ENCODE results near the gene DMD.

Gene DMD

DNA sequence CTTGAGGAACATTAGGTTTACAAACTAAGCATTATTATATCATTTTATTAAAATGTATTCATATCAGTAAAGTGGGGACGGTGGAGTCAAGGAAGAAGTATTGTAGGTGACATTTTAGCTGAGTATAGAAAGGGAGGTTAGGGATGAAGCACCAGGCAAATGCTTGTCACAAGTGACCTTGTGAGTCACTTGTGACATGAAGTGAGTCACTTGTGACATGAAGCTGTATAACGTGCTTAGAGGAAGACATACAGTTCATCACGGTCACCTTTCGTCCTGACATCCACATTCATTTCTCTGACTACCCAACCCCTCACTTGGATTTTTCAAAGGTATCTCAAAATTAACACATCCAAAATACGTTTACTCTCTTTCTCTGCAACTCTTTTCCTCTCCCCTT, 1034.8 kb downstream of the DMD start:
- no peak for DNase-seq

DNA sequence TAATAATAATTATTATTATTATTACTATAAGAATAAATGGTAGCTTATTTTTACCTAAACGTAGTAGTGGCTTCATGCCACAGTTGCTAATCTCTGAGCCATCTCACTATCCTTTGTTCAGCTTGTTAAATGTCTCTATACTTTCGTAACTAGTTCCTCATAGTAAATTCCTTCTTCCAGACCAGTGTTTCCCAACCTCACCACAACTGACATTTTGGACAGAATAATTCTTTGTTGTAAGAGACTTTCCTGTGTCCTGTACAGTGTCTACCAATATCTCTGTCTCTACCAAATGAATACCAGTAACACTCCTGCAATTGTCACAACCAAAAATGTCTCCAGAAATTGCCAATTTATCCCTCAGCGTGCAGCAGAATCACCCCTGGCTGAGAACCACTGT, 1040.9 kb downstream of the DMD start:
- DNase-seq, result no peak

GRCh38 chrX:32155044-32155638, 1056.2 kb downstream of the DMD start:
- DNase-seq, result no peak

- DNase-seq, result no peak
These were observed 1057.8 kb downstream of the DMD start for GRCh38 chrX:32153585-32153984.

- no peak for DNase-seq
These were observed 1061.2 kb downstream of the DMD start for GRCh38 chrX:32150141-32150540.

- DNase-seq, result no peak
These were observed 1069.5 kb downstream of the DMD start for GRCh38 chrX:32141841-32142240.

DNA sequence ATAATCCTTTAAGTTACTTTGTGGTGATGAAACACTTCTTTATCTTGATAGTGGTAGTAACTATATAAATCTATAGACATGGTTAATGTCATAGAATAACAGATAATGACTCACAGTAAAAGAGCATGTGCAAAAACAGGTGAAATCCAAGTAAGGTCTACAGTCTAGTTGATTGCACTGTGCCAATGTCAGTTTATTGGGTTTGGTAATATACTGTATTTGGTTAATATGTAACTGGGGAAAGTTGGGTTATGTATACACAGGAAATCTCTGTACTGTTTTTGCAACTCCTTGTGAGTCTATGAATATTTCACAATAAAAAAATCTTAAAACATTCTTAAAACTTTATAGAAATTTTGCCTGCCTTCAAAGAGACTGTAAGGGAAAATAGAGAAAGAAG, 1071.9 kb downstream of the DMD start:
- no peak for DNase-seq

DNA sequence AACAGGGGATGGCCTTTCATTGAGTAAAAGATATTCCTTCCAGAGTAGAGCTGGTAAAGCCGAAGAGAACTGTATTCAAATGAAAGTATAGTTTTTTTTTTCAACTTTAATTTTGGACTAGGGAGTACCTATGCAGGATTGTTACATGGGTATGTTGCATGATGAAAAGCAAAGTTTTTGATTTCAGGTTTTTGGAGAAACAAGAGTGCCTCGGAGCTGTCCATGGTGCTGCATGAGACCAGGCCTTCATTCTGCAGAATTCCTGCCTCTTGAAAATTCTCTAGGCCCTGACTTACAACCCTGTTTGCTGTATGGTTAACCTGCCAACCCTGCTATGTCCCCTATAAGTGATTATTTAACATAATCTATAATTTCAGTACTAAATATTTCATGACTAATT, 1073.8 kb downstream of the DMD start:
- no peak for DNase-seq

DNA sequence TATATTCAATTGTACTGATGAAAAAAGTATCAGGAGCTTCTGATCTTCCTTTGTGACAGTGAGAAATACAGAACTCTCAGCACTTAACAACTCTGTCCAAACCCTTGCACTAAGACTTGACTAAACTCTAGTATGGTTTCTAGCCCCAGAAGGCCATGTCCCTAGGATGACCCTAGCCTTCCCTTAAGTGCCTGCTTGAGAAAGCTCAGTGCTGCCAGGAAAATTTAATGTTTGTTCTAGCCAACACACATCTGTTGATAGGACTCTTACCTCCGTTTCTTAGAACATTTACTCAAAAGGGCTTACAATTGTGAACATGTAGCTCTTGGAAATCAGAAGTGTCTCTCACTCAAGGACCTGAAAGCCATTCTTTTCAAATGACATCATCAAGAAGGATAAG, 1084.4 kb downstream of the DMD start:
- DNase-seq, result no peak

DNA sequence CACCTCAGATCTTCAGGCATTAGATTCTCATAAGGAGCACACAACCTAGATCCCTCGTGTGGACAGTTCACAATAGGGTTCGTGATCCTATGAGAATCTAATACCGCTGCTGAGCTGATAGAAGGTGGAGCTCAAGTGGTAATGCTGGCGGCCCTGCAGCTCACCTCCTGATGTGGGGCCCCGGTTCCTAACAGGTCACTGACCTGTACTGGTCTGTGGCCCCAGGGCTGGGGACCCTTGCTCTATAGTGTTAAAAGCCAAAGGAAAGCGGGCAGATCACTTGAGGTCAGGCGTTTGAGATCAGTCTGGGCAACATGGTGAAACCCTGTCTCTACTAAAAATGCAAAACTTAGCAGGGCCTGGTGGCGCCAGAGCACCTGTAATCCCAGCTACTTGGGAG, 1092.5 kb downstream of the DMD start:
- no peak for DNase-seq

GRCh38 chrX:32116047-32116446, 1095.3 kb downstream of the DMD start:
- no peak for DNase-seq

GRCh38 chrX:32087663-32088062, 1123.7 kb downstream of the DMD start:
- no peak for DNase-seq

- DNase-seq, result no peak
These were observed 1126.6 kb downstream of the DMD start for GRCh38 chrX:32084757-32085156.

- DNase-seq, result no peak
These were observed 1163.1 kb downstream of the DMD start for GRCh38 chrX:32048285-32048684.

DNA sequence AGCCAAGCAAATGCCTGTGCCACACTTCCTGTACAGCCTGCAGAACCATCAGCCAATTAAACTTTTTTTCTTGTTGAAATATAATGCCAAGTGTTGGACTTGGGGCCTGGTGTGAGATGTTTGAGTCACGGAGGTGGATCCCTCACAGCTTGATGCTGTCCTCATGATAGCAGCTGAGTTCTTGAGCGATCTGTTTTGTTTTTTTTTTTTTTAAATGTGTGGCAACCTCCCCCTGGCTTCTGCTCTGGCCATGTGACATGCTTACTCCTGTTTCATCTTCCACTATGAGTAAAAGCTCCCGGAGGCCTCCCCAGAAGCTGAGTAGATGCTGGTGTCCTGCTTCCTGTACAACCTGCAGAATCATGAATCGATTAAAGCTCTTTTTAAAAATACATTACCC, 1166.2 kb downstream of the DMD start:
- no peak for DNase-seq

GRCh38 chrX:32041181-32041580, 1170.2 kb downstream of the DMD start:
- DNase-seq, result no peak

DNA sequence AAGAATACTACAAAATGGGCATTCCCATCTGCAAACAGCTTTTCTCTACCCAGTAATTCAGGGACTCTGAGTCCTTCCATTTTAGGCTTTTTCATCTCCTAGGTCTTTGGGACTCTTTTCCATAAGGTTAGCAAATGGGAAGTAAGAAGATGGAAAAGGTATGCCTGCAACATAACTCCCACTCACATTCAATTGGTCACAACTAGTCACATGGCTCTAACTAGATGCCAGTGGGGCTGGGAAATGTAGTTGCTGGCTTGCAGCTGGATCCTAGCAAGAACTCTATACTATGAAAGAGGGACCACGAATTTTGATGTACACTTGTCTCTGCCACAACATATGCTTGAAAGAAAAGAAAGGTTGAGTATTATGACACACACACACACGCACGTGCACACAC, 1184.6 kb downstream of the DMD start:
- no peak for DNase-seq

- no peak for DNase-seq
These were observed 1187.3 kb downstream of the DMD start for GRCh38 chrX:32024072-32024471.

DNA sequence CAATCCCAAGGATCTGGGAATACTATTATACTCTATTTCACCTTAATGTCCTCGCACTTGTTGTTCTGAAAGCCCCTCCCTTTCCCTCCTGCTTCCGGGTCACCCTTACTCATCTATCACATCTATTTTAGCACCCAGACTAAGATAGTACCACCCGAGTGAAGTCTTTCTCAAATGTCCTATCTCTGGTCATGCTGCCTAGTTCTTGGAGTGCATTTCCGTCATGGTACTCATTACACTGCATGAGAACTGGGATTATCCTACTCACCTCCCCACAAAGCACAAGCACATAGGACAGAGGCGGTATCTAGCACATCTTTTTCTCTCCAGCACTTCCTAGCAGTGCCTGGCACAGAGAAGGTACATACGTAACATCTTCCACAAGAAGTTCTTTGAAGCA, 1195.2 kb downstream of the DMD start:
- no peak for DNase-seq

- DNase-seq, result no peak
These were observed 1200.4 kb downstream of the DMD start for GRCh38 chrX:32010948-32011347.

DNA sequence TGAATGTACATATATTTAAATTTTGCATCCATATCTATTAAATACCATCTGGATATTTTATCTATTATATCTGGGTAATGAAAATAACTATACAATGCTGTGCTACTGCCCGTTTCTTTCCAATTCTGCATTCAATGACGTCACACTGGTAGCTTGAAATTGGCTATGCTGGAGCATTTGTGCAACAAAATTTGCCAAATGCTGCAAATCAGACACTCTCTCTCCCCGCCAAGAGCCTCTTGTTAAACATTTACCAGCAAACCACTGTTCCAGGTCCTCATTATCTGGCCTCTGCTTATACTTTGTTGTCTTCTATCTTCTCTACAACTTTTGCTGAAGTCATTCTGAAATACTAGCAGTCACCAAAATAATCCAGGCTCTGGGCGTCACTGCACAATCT, 1201.1 kb downstream of the DMD start:
- DNase-seq, result no peak

DNA sequence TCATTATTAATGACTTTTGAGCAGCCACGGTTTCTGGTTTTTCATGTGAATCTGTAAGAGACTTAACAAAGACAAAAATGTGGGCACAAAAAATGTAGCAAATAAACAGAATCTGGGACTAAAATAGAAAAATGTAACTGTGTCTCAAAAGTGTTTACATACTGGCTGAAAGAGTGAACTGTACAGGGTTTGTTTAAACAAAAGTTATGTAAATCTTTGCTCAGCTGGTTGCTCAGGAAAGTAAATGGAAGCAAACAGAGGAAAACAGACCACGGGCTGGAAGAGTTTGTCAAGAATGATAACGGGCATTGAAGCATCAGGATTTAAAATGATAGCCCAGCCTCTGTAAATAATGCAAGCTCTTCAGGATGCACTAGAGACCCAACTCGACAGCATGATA, 1217.7 kb downstream of the DMD start:
- DNase-seq, result no peak

DNA sequence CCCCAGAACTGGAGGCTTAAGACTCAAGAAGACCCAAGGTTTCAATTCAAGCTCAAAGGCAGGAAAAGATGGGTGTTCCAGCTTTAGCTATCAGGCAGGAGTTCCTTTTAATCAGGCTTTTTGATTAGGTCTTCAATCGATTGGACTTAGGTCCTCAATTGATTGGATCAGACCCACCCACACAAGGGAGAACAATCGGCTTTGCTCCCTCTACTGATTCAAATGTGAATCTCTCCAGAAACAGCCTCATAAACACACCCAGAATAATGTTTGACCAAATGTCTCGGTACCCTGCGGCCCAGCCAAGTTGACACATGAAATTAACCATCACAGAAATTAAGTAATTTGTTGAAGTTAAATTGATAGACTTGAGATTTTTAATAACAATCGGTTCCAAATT, 1222.4 kb downstream of the DMD start:
- DNase-seq, result no peak

DNA sequence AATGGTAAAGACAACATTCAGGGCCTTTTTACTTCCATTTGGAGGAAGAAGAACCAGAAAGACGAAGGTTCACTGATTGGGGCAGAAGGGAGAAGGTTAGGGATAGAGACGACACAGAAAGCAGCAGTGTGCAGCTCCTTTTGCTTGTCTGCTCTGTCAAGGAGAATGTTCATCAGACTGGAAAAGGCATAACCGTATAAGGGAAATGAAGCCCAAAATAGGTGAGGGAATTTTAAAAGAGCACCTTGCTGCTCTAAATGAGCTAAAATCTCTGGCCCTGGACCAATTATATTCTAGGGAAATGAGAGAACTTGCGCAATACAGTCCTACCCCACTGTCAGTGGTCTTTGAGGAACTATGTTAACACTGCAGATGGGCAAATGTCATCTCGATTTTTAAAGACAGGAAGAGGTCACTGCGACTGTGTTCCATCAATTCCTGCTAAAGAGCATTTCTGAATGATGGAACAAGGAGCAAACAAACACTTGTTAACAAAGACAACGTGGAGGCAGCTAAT, 1229.7 kb downstream of the DMD start:
- DNase-seq, result no peak

GRCh38 chrX:31969714-31970113, 1241.6 kb downstream of the DMD start:
- no peak for DNase-seq

DNA sequence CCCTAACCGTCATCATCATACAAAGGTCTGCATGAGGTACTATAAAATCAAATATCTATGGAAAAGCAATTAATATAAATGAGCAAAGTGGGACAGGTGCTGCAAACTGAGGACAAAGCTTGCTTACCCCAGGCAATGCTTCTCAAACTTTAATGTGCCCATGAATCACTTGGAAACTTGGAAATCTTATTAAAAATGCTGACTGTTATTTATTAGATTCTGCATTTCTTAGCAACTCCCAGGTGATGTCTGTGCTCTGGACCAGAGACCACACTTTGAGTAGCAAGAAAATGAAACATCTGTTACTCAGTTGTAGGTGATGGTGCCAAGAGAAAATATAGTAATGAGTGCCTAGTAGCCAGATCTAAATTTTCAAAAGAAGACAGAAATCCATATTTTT, 1249.1 kb downstream of the DMD start:
- no peak for DNase-seq
